Measurements from ENCODE around the gene PRR13. TPM values are rescaled to one million over a fixed set of nuclear protein-coding genes. Genes with fewer than 3 reads are reported as not detected.
A peak's percentile ranks its signal among the peaks of the same experiment; 100 is the strongest.

The PRR13 gene
- total RNA-seq, 1 donor from 2014 or later: 198 TPM

DNA sequence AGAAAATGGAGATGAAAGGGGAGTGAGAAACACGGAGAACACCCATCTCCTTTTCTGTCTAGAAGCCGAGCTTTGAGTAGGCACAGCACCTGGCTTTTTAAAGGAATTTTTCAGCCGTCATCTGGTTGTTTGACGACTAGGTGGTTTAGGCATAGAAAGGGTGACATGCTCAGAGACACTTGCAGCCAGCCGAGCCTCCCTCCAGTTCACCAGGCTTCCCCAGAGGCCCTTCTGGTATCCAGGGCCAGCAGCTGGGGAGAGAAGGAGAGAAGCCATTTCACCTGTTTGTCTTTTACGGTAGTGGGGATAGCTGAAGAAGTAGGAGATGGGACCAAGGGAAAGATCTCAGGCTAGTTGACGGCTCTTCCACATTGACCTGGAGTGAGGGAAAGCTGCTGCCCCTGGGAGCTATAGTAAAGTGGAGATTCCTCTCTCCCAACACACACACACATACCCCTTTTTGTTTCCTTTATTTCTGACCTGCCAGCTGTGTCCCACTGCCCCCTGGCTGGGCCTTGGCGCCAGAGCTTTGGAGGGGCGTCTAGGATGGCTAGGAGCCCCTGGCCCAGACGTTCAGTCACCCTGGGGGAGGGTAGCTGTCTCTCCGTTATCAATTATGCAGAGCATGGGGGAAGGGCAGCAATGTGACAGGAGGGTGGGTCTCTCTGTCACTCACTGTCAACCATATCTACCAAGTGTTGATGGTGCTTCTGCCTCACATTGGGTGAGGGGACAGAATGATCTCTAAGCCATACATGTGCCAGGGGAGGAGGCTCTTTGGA, 52.3 kb downstream of the PRR13 start:
- intact Hi-C loops (cut with micrococcal nuclease): loop anchor here (1.0 to 2.0 kb wide), 2 partner anchors 8 to 15 kb away; partner anchors contain the start of gene TARBP2
- Mint-ChIP-seq H3K4me1 (ENCODE audit: low read depth) (peaks cover 23% of the 10 kb centered on the region), H3K36me3 (ENCODE audit: low read depth) (peaks cover 6% of the 10 kb centered on the region), H3K27ac (peak overlapping the region; percentile 51), H3K4me3 (ENCODE audit: low read depth) (peak overlapping the region; percentile 89), H3K9me3 (no peaks in the 10 kb centered on the region), H3K27me3 (ENCODE audit: low read depth) (no peaks in the 10 kb centered on the region)
- no peak for DNase-seq (ENCODE audit: low spot score)

Other genes with a start within 250 kb of the PRR13 start
- gene ITGB7, start 234.5 kb upstream of the PRR13 start, total RNA-seq: 200 and 208 TPM in 2 replicates
- 38.5 and 40.1 TPM in 2 replicates for gene RARG, start 209.5 kb upstream of the PRR13 start, total RNA-seq
- 72.6 and 75.3 TPM in 2 replicates for gene ESPL1, start 173.4 kb upstream of the PRR13 start, total RNA-seq
- 321 and 326 TPM in 2 replicates for gene PFDN5, start 146.2 kb upstream of the PRR13 start, total RNA-seq
- gene MYG1, start 142.0 kb upstream of the PRR13 start, total RNA-seq: 87.2 and 99.0 TPM in 2 replicates
- 83.7 and 85.4 TPM in 2 replicates for gene AAAS, start 120.1 kb upstream of the PRR13 start, total RNA-seq
- gene SP7, start 105.4 kb upstream of the PRR13 start, total RNA-seq: 0.11 TPM in 1 of 2 replicates, not detected in the other
- 66.4 and 67.9 TPM in 2 replicates for gene SP1, start 61.6 kb upstream of the PRR13 start, total RNA-seq
- not detected in 2 replicates for gene AMHR2, start 17.9 kb upstream of the PRR13 start, total RNA-seq
- 985 and 1,001 TPM in 2 replicates for gene PCBP2, start 10.4 kb downstream of the PRR13 start, total RNA-seq
- 14.4 and 14.7 TPM in 2 replicates for gene MAP3K12, start 57.7 kb downstream of the PRR13 start, total RNA-seq
- 43.9 and 47.0 TPM in 2 replicates for gene TARBP2, start 59.5 kb downstream of the PRR13 start, total RNA-seq
- gene NPFF, start 65.8 kb downstream of the PRR13 start, total RNA-seq: not detected in 2 replicates
- gene ATF7, start 184.6 kb downstream of the PRR13 start, total RNA-seq: 28.0 and 32.0 TPM in 2 replicates
- 433 and 438 TPM in 2 replicates for gene ATP5MC2, start 234.3 kb downstream of the PRR13 start, total RNA-seq